ENCODE measurements around the gene P2RX1. TPM values are rescaled to one million over a fixed set of nuclear protein-coding genes. Genes with fewer than 3 reads are reported as not detected.

The P2RX1 gene
- total RNA-seq, 2 experiments from 2014 or later = 0.34 to 1.0 TPM

DNA sequence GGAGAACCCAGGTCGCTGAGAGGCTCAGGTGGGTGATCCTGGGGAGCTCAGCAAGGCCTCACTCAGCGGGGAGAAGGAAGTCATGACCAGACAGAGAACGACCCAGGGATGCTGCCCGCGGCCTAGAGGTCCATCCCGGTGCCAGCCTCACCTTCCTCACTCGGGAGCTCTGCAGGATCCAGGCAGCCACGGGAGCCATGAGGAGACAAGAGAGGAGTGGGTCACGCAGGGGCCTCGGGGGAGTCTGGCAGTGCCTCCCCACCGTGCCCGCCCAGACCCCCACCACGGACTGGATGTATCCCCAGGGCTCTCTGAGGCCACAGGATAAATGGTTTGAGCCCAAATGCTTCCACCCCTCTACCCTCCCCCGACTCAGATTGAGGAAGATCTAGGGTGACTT, 37.3 kb upstream of the P2RX1 start:
- ChIA-PET POLR2A (no interaction called here), CTCF (no interaction called here)
- intact Hi-C loops (cut with DNase I, micrococcal nuclease) = no loop called here
- no peak overlapping the region for H3K4me3 ChIP-seq (ENCODE audit: low read length)
- H3K36me3 ChIP-seq (ENCODE audit: insufficient read depth, low read length) = peaks cover 84% of the 10 kb centered on the region
- H3K27me3 Mint-ChIP-seq = no peaks in the 10 kb centered on the region
- H3K4me1 Mint-ChIP-seq (ENCODE audit: low read depth) = peaks cover 26% of the 10 kb centered on the region
- ATAC-seq (ENCODE audit: poor library complexity) (no peak), DNase-seq (no peak)
- no peaks in the 10 kb centered on the region for H3K9me3 Mint-ChIP-seq
- H3K4me1 ChIP-seq (ENCODE audit: insufficient read depth, low read length) = peaks cover 33% of the 10 kb centered on the region
- no peaks in the 10 kb centered on the region for H3K27me3 ChIP-seq (ENCODE audit: control insufficient read depth in 1 of 2, insufficient read depth in 2 of 2, low read length in 2 of 2)
- H3K4me3 Mint-ChIP-seq = no peak overlapping the region
- TF ChIP-seq CTCF (IDR thresholded peaks at IDR 0.05) = no peak
- H3K27ac Mint-ChIP-seq = no peak overlapping the region
- H3K27ac ChIP-seq (ENCODE audit: low read depth in 1 of 2, low read length in 2 of 2) = no peak overlapping the region
- H3K9me3 ChIP-seq (ENCODE audit: control insufficient read depth in 1 of 2, insufficient read depth in 1 of 2, low read length in 2 of 2) = no peaks in the 10 kb centered on the region
- H3K36me3 Mint-ChIP-seq (ENCODE audit: low read depth) = peaks cover 54% of the 10 kb centered on the region

DNA sequence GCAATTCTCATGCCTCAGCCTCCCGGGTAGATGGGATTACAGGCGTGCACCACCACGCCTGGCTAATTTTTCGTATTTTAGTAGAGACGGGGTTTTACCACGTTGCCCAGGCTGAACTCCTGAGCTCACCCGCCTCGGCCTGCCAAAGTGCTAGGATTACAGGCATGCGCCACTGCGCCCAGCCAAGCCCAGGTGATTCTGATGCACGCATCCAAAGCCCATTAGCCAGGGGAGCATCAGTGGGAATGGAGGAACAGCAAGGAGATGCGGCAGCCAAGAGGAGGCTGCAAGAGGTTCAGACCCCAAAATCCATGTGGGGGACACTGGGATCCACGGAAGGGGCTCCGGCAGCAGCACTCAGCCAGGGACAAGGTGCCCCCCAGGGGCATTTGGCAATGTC, 35.9 kb upstream of the P2RX1 start:
- peaks cover 12% of the 10 kb centered on the region for H3K4me1 Mint-ChIP-seq (ENCODE audit: low read depth)
- peaks cover 21% of the 10 kb centered on the region for H3K4me1 ChIP-seq (ENCODE audit: insufficient read depth, low read length)
- no peak overlapping the region for H3K4me3 ChIP-seq (ENCODE audit: low read length)
- H3K36me3 ChIP-seq (ENCODE audit: insufficient read depth, low read length) = peaks cover 85% of the 10 kb centered on the region
- no peak overlapping the region for H3K4me3 Mint-ChIP-seq
- no peaks in the 10 kb centered on the region for H3K27me3 Mint-ChIP-seq
- no peaks in the 10 kb centered on the region for H3K9me3 Mint-ChIP-seq
- ATAC-seq (ENCODE audit: poor library complexity) = no peak
- H3K27ac Mint-ChIP-seq = no peak overlapping the region
- no peak overlapping the region for H3K27ac ChIP-seq (ENCODE audit: low read depth in 1 of 2, low read length in 2 of 2)
- intact Hi-C loops (cut with DNase I, micrococcal nuclease) = no loop called here
- ChIA-PET CTCF (no interaction called here), POLR2A (no interaction called here)
- H3K36me3 Mint-ChIP-seq (ENCODE audit: low read depth) = peaks cover 52% of the 10 kb centered on the region
- TF ChIP-seq CTCF (IDR thresholded peaks at IDR 0.05) = no peak
- no peaks in the 10 kb centered on the region for H3K9me3 ChIP-seq (ENCODE audit: control insufficient read depth in 1 of 2, insufficient read depth in 1 of 2, low read length in 2 of 2)
- no peaks in the 10 kb centered on the region for H3K27me3 ChIP-seq (ENCODE audit: control insufficient read depth in 1 of 2, insufficient read depth in 2 of 2, low read length in 2 of 2)
- DNase-seq = no peak

DNA sequence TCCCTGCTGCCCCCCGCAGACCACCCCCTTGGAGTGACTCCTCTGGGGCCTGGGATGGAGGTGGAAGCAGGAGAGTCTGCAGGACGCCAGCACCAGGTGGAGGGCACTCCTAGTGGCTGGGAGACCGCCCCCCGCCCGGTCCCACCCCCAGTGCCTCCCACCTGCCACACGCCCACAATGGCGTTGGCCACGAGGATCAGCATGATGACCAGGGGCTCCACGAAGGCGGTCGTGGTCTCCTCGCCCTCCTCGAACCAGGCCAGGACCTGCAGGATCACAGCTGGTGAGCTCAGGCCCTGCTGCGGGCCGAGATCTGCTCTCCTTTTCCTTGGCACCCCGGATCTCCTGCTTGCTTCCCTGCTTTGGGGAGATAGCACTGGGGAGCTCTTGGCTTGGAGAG, 35.2 kb upstream of the P2RX1 start:
- TF ChIP-seq CTCF (IDR thresholded peaks at IDR 0.05) = no peak
- ATAC-seq (ENCODE audit: poor library complexity) (no peak), DNase-seq (no peak)
- POLR2A ChIA-PET = interaction anchor here (0.5 kb wide), 1 partner anchor 30 kb away, joined by 3 read pairs; no protein-coding TSS in a partner anchor
- Histone ChIP-seq H3K4me3 (ENCODE audit: low read length) (no peak overlapping the region), H3K4me1 (ENCODE audit: insufficient read depth, low read length) (peaks cover 13% of the 10 kb centered on the region), H3K27ac (ENCODE audit: low read depth in 1 of 2, low read length in 2 of 2) (no peak overlapping the region), H3K36me3 (ENCODE audit: insufficient read depth, low read length) (peaks cover 85% of the 10 kb centered on the region), H3K27me3 (ENCODE audit: control insufficient read depth in 1 of 2, insufficient read depth in 2 of 2, low read length in 2 of 2) (no peaks in the 10 kb centered on the region), H3K9me3 (ENCODE audit: control insufficient read depth in 1 of 2, insufficient read depth in 1 of 2, low read length in 2 of 2) (no peaks in the 10 kb centered on the region)
- no peaks in the 10 kb centered on the region for H3K27me3 Mint-ChIP-seq
- CTCF ChIA-PET = no interaction called here
- no peaks in the 10 kb centered on the region for H3K9me3 Mint-ChIP-seq
- H3K4me1 Mint-ChIP-seq (ENCODE audit: low read depth) = peaks cover 4% of the 10 kb centered on the region
- no peak overlapping the region for H3K27ac Mint-ChIP-seq
- H3K4me3 Mint-ChIP-seq = no peak overlapping the region
- H3K36me3 Mint-ChIP-seq (ENCODE audit: low read depth) = peaks cover 52% of the 10 kb centered on the region
- intact Hi-C loops (cut with DNase I, micrococcal nuclease) = no loop called here
